DLD1 (cell line): ENCODE results near the gene MUC20.
"Not testable (repeated sequence)": the region's sequence is repeated elsewhere in the genome, so short reads cannot be mapped to it uniquely, and the experiment has no call there.

Experiments
- in situ Hi-C: cut with HindIII; loops from 2 replicates; pipeline ENCODE4 v1.10.0; 2017; ENCODE audit warnings: low sequenced_read_pairs

The MUC20 gene

GRCh38 chr3:195728789-195729188 lies 8.0 kb downstream of the MUC20 start:
- in situ Hi-C loops = not testable (repeated sequence)

GRCh38 chr3:195729476-195730251 lies 8.9 kb downstream of the MUC20 start:
- in situ Hi-C loops = no loop called here

GRCh38 chr3:195731356-195731905 lies 10.7 kb downstream of the MUC20 start:
- in situ Hi-C loops = no loop called here

- in situ Hi-C loops = no loop called here
These were observed 12.2 kb downstream of the MUC20 start for GRCh38 chr3:195732940-195733339.

- in situ Hi-C loops = no loop called here
These were observed 14.4 kb downstream of the MUC20 start for GRCh38 chr3:195735036-195735695.

GRCh38 chr3:195736866-195737490 lies 16.2 kb downstream of the MUC20 start:
- in situ Hi-C loops = no loop called here

GRCh38 chr3:195737782-195738181 lies 17.0 kb downstream of the MUC20 start:
- in situ Hi-C loops = not testable (repeated sequence)

- in situ Hi-C loops = no loop called here
These were observed 17.7 kb downstream of the MUC20 start for GRCh38 chr3:195738274-195739044.

- in situ Hi-C loops = no loop called here
These were observed 18.9 kb downstream of the MUC20 start for GRCh38 chr3:195739561-195740111.

GRCh38 chr3:195744437-195744836 lies 23.7 kb downstream of the MUC20 start:
- in situ Hi-C loops = no loop called here

GRCh38 chr3:195746346-195746745 lies 25.6 kb downstream of the MUC20 start:
- in situ Hi-C loops = no loop called here

- in situ Hi-C loops = no loop called here
These were observed 26.0 kb downstream of the MUC20 start for GRCh38 chr3:195746751-195747150.

GRCh38 chr3:195748661-195749060 lies 27.9 kb downstream of the MUC20 start:
- in situ Hi-C loops = no loop called here

GRCh38 chr3:195749101-195749500 lies 28.3 kb downstream of the MUC20 start:
- in situ Hi-C loops = not testable (repeated sequence)

- in situ Hi-C loops = no loop called here
These were observed 30.2 kb downstream of the MUC20 start for GRCh38 chr3:195750797-195751520.

- in situ Hi-C loops = no loop called here
These were observed 30.8 kb downstream of the MUC20 start for GRCh38 chr3:195751560-195751959.

- in situ Hi-C loops = no loop called here
These were observed 31.3 kb downstream of the MUC20 start for GRCh38 chr3:195752066-195752465.

- in situ Hi-C loops = no loop called here
These were observed 32.0 kb downstream of the MUC20 start for GRCh38 chr3:195752546-195753331.

- in situ Hi-C loops = no loop called here
These were observed 32.8 kb downstream of the MUC20 start for GRCh38 chr3:195753581-195753980.
